Skeletal muscle satellite cell (primary cell): ENCODE results near the gene SGCG.

Experiments used
- H3K27me3 ChIP-seq: 2 replicates; pipeline ENCODE4 v1.7.0; 2013; ENCODE audit warnings: low read length; ENCODE audit not compliant: control insufficient read depth, insufficient read depth
- H3K36me3 ChIP-seq: 2 replicates; pipeline ENCODE4 v1.7.0; 2013; ENCODE audit warnings: mild to moderate bottlenecking, control low read depth, low read length; ENCODE audit not compliant: insufficient read depth
- H3K4me1 ChIP-seq: 2 replicates; pipeline ENCODE4 v1.7.0; 2013; ENCODE audit warnings: low read length; ENCODE audit not compliant: control insufficient read depth, insufficient read depth
- H3K4me2 ChIP-seq: 2 replicates; pipeline ENCODE4 v1.7.0; 2013; ENCODE audit warnings: mild to moderate bottlenecking, low read length
- H3K4me3 ChIP-seq: 2 replicates; pipeline ENCODE4 v1.7.0; 2013; ENCODE audit warnings: low read length
- H3K9ac ChIP-seq: 2 replicates; pipeline ENCODE4 v1.7.0; 2013; ENCODE audit warnings: mild to moderate bottlenecking, low read depth, low read length, moderate library complexity
- H3K9me3 ChIP-seq: replicated peaks from 2 replicates; pipeline ENCODE4 v1.7.0; 2013; ENCODE audit warnings: mild to moderate bottlenecking, control low read depth, low read length

SGCG gene

DNA sequence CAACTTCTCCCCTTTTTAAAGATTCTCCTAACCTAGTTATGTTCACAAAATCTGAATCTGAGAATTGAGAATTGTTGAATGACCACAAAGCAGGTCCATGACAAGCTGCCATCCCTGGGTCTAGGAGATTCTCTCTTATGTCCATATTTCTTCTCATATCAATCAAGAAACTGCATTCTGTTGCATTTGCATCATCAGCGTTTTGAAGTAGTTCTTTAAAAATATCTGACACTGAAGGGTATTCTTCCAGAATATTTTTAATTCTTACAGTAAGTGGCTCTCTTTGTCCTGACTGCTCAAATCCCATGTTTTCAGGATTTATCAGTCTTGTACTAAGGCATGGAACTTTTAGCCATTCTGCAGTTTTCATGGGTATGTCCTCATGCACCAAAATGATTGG, 158.4 kb downstream of the SGCG start:
- Histone ChIP-seq H3K4me1 (no peaks in the 10 kb centered on the region), H3K9me3 (no peaks in the 10 kb centered on the region), H3K4me2 (no peak overlapping the region), H3K9ac (no peak overlapping the region), H3K36me3 (peaks cover 81% of the 10 kb centered on the region), H3K27me3 (no peaks in the 10 kb centered on the region), H3K4me3 (no peak overlapping the region)

DNA sequence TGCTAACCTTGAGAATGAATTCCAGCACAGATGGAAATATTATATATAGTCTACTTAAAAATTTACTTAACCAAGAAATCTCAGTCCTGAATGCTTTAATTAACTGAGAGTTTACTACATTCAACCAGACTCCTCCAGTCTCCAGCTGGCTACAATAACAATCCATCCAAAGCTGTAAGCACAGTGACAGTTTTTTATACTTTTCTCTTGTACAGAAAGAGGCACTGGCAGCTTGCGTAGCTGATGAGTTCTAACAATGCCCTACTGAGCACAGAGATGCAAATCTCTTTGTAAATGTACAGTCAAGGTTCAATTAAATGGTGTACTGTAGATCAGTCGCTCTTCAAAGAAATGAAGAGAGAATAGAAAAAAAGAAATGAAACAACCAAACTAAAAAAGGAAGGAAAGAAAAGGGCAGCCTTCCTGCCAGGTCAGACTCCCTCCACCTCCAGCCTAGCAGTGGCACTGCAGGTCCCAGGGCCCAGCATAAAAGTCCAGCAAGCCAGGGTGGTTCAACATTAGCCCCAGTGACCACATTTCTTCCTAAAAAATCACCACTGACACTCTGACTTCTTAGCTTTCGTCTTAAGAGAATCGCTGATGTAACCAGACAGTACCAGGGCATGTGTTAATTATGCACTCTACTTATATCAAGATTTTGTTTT, 164.3 kb downstream of the SGCG start:
- Histone ChIP-seq H3K9me3 (no peaks in the 10 kb centered on the region), H3K9ac (no peak overlapping the region), H3K4me3 (no peak overlapping the region), H3K4me1 (peaks cover 22% of the 10 kb centered on the region), H3K4me2 (no peak overlapping the region), H3K27me3 (no peaks in the 10 kb centered on the region), H3K36me3 (peaks cover 63% of the 10 kb centered on the region)

DNA sequence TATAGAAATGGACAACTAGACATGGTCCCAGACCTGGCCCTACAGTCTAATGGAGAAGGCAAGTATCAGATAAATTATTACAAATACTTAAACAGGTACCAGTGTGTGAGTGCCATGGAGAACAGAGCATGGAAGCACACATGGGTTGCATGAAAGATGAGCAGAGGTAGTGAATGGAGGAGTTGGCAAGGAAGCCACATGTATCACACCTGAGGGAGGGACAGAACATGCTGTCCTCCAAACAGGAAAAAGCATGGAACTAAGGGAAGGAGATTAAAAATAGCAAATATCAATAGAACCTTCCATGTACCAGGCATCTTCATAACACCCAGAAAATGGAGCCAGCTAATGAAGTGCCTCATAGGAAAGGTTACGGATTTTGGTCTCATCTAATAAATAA, 166.8 kb downstream of the SGCG start:
- Histone ChIP-seq H3K4me2 (no peak overlapping the region), H3K36me3 (peaks cover 66% of the 10 kb centered on the region), H3K4me3 (no peak overlapping the region), H3K9me3 (no peaks in the 10 kb centered on the region), H3K9ac (no peak overlapping the region), H3K4me1 (peaks cover 23% of the 10 kb centered on the region), H3K27me3 (no peaks in the 10 kb centered on the region)

DNA sequence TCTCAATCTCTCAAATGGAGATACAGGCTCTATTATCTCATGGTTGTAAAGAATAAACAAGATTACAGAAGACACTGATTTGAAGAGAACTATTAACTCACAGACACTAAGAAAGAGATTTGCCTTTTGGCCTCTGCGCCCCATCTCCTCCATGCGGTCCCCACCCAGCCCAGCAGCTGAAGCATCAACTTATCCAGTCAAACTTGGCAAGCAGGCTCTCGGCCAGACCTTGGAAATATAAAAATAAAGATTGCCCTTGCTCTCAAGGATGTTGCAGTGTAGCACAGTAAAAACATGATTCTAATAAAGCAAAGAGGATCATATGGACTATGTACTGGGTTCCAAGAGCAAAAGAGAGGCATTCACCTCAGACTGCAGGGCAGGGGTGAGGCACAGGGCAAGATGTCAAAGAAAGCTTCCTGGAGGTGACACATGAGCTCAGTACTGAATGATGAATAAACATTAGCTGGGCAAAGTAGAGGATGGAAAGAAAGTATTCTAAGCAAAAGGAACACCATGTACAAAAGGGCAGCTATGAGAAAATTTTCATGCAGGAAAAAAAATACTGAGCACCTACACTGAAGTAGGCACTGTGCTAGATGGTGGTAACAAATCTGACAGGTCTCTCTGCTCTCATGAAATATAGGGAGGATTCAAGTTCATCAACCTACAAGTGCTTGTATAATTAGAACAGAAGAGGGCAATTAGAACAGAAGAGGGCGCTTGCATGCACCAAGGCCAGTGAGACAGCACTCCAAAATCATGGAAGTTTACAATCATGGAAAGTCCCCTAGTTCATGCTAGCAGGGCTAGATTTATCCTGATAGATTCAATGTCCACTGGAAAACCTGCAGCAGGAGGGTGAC, 167.7 kb downstream of the SGCG start:
- peaks cover 23% of the 10 kb centered on the region for H3K4me1 ChIP-seq
- H3K27me3 ChIP-seq: no peaks in the 10 kb centered on the region
- no peak overlapping the region for H3K4me2 ChIP-seq
- no peaks in the 10 kb centered on the region for H3K9me3 ChIP-seq
- H3K4me3 ChIP-seq: no peak overlapping the region
- H3K36me3 ChIP-seq: peaks cover 73% of the 10 kb centered on the region
- H3K9ac ChIP-seq: no peak overlapping the region

DNA sequence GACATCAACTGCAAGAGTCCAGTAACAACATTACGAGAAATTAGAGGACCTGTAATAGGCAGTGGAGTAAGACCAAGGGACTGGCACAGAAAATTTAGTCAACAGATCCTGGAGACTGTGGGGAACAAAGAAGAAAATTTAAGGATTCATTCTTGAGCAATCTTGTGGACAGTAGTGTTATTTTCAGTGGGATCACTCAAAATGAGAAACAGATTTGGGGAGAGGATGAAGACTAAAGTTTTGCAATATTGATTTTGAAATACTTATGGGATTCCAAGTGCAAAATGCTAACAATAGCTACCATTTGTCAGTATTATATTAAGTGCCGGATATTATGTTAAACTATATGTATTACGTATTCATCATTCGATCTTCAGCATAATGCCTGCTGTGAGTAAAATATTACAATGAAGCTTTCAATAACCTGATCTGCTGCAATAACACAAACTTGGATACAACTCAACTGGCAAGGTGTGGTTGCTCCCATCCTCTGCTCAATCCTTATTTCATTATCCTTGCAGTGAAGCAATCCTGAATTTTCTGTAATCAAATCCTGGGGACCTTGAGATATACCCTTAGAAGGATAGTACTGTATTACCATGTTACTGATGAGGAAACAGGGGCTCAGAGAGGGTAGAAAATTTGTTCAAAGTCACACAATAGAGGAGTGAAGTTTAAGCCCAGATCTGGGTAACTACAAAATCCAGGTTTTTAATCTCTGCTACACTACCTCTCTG, 168.6 kb downstream of the SGCG start:
- no peaks in the 10 kb centered on the region for H3K27me3 ChIP-seq
- no peak overlapping the region for H3K4me3 ChIP-seq
- H3K36me3 ChIP-seq: peaks cover 81% of the 10 kb centered on the region
- H3K9ac ChIP-seq: no peak overlapping the region
- H3K4me1 ChIP-seq: peaks cover 23% of the 10 kb centered on the region
- no peak overlapping the region for H3K4me2 ChIP-seq
- no peaks in the 10 kb centered on the region for H3K9me3 ChIP-seq

DNA sequence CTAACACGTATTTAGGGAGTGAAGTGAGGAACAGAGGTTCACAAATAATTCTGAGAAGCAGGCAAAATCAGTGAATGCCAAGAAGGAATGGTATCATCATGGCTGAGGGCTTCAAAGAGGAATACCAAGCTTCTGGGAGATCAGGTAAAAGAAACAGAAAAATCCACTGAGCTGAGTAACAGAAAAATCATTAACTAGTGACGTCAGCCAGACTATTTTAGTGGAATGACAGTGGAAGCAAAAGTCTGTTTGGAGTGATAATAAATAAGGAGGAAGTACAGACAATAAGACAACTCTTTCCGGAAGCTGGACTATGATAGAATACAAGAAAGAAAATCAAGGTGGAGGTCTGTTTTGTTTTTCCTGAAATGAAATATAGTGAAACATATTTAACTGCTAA, 169.2 kb downstream of the SGCG start:
- Histone ChIP-seq H3K9ac (no peak overlapping the region), H3K9me3 (no peaks in the 10 kb centered on the region), H3K4me2 (no peak overlapping the region), H3K4me1 (peaks cover 21% of the 10 kb centered on the region), H3K4me3 (no peak overlapping the region), H3K36me3 (peaks cover 86% of the 10 kb centered on the region), H3K27me3 (no peaks in the 10 kb centered on the region)

DNA sequence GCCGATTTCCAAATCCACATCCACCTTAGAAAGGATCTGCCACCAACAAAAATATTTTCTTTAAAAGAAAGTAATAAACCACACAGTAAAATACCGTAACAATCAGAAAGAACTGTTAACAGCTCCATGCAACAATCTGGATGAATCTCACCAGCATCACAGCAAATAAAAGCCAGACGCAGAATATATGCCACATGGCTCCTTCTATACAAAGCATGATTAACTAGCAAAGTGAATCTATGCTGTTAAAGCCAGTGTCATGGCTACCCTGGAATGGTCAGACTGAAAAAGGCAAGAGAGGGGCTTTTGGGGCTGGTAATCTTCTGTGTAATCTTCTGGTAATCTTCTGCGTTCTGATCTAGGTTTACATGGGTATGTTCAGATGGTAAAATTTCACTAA, 171.4 kb downstream of the SGCG start:
- Histone ChIP-seq H3K9ac (no peak overlapping the region), H3K9me3 (no peaks in the 10 kb centered on the region), H3K4me3 (no peak overlapping the region), H3K4me2 (no peak overlapping the region), H3K36me3 (peaks cover 91% of the 10 kb centered on the region), H3K4me1 (peaks cover 20% of the 10 kb centered on the region), H3K27me3 (no peaks in the 10 kb centered on the region)

DNA sequence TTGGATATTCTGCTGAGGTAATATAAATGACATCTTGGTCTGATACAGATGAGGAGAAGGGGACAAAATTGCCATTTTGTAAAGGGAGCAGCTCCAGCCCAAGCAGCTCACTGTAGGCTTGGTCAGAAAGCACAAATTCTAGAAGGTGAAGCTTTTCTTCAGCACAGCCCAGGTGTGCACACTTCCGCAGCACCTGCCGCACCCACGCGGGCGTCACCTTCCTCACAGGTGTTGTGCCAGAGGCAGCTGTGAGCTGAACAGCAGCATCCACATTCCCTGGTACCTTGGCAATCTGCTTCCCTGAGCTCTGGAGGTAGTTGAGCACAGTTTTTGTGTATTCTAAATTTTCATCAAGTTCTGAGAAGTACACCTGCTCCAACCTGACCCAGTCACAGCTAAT, 173.7 kb downstream of the SGCG start:
- no peak overlapping the region for H3K4me2 ChIP-seq
- no peak overlapping the region for H3K4me3 ChIP-seq
- H3K9ac ChIP-seq: no peak overlapping the region
- H3K36me3 ChIP-seq: peaks cover 91% of the 10 kb centered on the region
- H3K4me1 ChIP-seq: peaks cover 6% of the 10 kb centered on the region
- H3K27me3 ChIP-seq: no peaks in the 10 kb centered on the region
- no peaks in the 10 kb centered on the region for H3K9me3 ChIP-seq

DNA sequence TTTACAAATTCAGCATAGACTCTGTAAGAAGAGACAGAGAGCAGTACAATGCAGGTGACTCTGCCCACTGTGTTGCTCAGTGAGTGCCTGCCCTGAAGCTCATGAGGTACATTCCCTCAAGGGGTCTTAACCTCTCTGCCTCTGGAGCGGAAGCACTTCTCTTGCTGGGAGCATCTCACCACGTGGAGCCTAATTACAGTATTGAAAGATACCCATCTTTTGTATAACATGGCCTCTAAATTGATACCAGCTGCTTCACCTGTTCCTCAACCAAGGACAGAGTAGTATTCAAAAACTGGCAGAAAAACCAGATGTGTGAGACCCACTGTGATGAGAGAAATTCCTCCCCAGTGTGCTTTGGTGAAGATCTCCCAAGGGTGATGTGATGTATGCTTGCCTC, 175.6 kb downstream of the SGCG start:
- H3K9ac ChIP-seq: no peak overlapping the region
- H3K9me3 ChIP-seq: no peaks in the 10 kb centered on the region
- no peaks in the 10 kb centered on the region for H3K4me1 ChIP-seq
- no peaks in the 10 kb centered on the region for H3K27me3 ChIP-seq
- no peak overlapping the region for H3K4me2 ChIP-seq
- H3K4me3 ChIP-seq: no peak overlapping the region
- H3K36me3 ChIP-seq: peaks cover 90% of the 10 kb centered on the region

DNA sequence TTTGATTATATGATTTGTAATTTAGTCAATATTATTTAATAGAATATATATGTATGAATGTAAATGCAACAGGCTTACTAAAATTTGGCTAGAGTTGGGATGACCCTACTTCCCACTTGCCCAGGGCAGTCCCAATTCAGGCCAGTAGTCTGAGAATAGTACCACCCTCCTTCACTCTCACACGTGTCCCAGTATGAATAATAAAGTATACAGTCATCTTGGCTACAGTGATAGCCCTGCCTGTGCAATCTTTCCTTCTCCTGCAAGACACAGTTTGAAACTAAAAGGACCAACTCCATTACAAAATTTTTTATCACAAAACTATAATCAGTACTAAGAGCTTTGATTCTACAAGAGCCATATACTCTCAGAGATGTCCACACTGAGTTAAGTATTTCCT, 176.6 kb downstream of the SGCG start:
- Histone ChIP-seq H3K4me3 (no peak overlapping the region), H3K4me2 (no peak overlapping the region), H3K36me3 (peaks cover 91% of the 10 kb centered on the region), H3K9ac (no peak overlapping the region), H3K27me3 (no peaks in the 10 kb centered on the region), H3K9me3 (no peaks in the 10 kb centered on the region), H3K4me1 (no peaks in the 10 kb centered on the region)

DNA sequence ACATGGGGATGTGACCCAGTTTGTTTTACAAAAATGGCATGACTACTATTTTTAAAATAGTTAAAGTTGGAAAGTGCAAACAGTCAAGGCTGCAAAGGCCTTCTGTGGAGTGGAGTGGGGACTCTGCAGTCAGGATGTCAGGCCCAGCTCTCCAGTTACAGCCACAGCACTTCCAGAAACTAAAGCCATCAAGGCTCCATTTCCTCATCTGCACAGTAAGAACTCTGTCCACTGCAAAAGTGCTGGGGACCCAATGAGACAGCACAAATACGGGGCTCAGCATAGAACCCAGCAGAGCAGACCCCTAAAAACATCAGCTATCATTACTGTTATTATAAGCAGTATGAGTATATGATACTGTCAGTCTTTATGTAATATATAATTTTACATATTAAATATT, 179.1 kb downstream of the SGCG start:
- H3K9me3 ChIP-seq: no peaks in the 10 kb centered on the region
- H3K27me3 ChIP-seq: no peaks in the 10 kb centered on the region
- no peak overlapping the region for H3K4me2 ChIP-seq
- H3K4me3 ChIP-seq: no peak overlapping the region
- H3K4me1 ChIP-seq: no peaks in the 10 kb centered on the region
- peaks cover 82% of the 10 kb centered on the region for H3K36me3 ChIP-seq
- H3K9ac ChIP-seq: no peak overlapping the region
